Activated naive CD4-positive, alpha-beta T cell treated with Interleukin-2 at 50 U/mL for 16 hours (primary cell): ENCODE results near the gene FARP2.

Experiments
- DNase-seq: peaks from one replicate; pipeline ENCODE4 v3.0.0-alpha.2; 2020

Gene FARP2

GRCh38 chr2:241538838-241539615 is 182.9 kb downstream of the FARP2 start:
- no peak for DNase-seq

GRCh38 chr2:241539616-241540374 is 183.7 kb downstream of the FARP2 start:
- no peak for DNase-seq

GRCh38 chr2:241540401-241540770 is 184.3 kb downstream of the FARP2 start:
- no peak for DNase-seq

GRCh38 chr2:241540771-241541561 is 184.9 kb downstream of the FARP2 start:
- peak; percentile 50 for DNase-seq

- DNase-seq, result no peak
Measured at GRCh38 chr2:241541564-241542277, 185.6 kb downstream of the FARP2 start.

GRCh38 chr2:241542278-241542605 is 186.2 kb downstream of the FARP2 start:
- DNase-seq, result no peak
